ENCODE measurements around the gene AMY2B. TPM values are rescaled to one million over a fixed set of nuclear protein-coding genes. Genes with fewer than 3 reads are reported as not detected.
"Not testable (repeated sequence)": the region's sequence is repeated elsewhere in the genome, so short reads cannot be mapped to it uniquely, and the experiment has no call there.

Gene AMY2B
- total RNA-seq, 2 donors from 2014 or later = 29.3 to 39.4 TPM

GRCh38 chr1:103563056-103563455 is 8.3 kb upstream of the AMY2B start:
- DNase-seq (no peak), ATAC-seq (no peak)
- Mint-ChIP-seq H3K36me3 (ENCODE audit: low read depth) (peaks cover 5% of the 10 kb centered on the region), H3K4me3 (no peak overlapping the region), H3K4me1 (peaks cover 3% of the 10 kb centered on the region), H3K27me3 (no peaks in the 10 kb centered on the region), H3K27ac (no peak overlapping the region)
- no peaks in the 10 kb centered on the region for H3K9me3 ChIP-seq (ENCODE audit: control insufficient read depth, low read length, poor library complexity, severe bottlenecking)

- Mint-ChIP-seq H3K36me3 (ENCODE audit: low read depth) (peaks cover 7% of the 10 kb centered on the region), H3K4me1 (no peaks in the 10 kb centered on the region), H3K4me3 (no peak overlapping the region), H3K27me3 (no peaks in the 10 kb centered on the region), H3K27ac (no peak overlapping the region)
- no peak for ATAC-seq
- DNase-seq = no peak
- no peaks in the 10 kb centered on the region for H3K9me3 ChIP-seq (ENCODE audit: control insufficient read depth, low read length, poor library complexity, severe bottlenecking)
Measured at GRCh38 chr1:103569493-103569892, 1.9 kb upstream of the AMY2B start.

DNA sequence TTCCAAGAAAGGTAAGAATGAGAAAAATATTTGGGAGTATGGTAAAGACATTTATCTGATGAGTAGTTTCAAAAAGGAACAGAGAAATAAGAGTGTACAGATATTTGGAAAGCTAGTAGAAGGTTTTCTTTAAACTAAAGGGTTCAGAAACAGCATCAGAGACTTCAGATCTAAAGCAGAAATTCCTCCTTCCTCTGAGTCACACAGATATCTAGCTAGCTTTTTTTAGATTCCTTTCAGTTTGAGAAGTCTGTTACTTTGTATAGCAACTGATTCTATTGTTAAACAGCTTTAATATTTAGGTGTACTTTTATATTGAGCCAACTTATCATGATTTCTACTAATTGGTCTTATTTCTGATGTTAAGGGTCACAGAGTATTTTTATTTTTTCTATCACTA is 4.7 kb downstream of the AMY2B start:
- no peak overlapping the region for H3K27ac Mint-ChIP-seq
- H3K36me3 Mint-ChIP-seq (ENCODE audit: low read depth) = peaks cover 5% of the 10 kb centered on the region
- H3K9me3 ChIP-seq (ENCODE audit: control insufficient read depth, low read length, poor library complexity, severe bottlenecking) = no peaks in the 10 kb centered on the region
- DNase-seq (no peak), ATAC-seq (no peak)
- H3K4me1 Mint-ChIP-seq = no peaks in the 10 kb centered on the region
- H3K27me3 Mint-ChIP-seq = no peaks in the 10 kb centered on the region
- no peak overlapping the region for H3K4me3 Mint-ChIP-seq

DNA sequence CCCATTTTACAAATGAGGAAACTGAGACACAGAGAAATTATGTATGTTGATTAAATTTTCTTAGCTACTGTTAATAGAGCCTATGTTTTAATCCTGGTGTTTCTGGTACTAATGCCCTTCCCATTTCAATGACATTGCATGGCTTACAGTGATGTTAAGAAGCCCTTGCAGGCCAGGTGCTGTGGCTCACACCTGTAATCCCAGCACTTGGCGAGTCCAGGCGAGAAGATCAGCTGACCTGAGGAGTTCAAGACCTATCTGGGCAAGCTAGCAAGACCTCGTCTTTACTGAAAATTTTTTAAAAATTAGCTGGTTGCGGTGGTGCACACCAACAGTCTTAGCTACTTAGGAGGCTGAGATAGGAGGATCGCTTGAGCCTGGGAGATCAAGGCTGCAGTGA is 5.4 kb downstream of the AMY2B start:
- not testable (repeated sequence) for ATAC-seq; H3K4me3 Mint-ChIP-seq; H3K27ac Mint-ChIP-seq; H3K36me3 Mint-ChIP-seq (ENCODE audit: low read depth); H3K4me1 Mint-ChIP-seq; H3K27me3 Mint-ChIP-seq; DNase-seq; H3K9me3 ChIP-seq (ENCODE audit: control insufficient read depth, low read length, poor library complexity, severe bottlenecking)

- no peaks in the 10 kb centered on the region for H3K4me1 Mint-ChIP-seq
- ATAC-seq = no peak
- H3K9me3 ChIP-seq (ENCODE audit: control insufficient read depth, low read length, poor library complexity, severe bottlenecking) = no peaks in the 10 kb centered on the region
- no peak for DNase-seq
- H3K4me3 Mint-ChIP-seq = no peak overlapping the region
- H3K27me3 Mint-ChIP-seq = no peaks in the 10 kb centered on the region
- H3K27ac Mint-ChIP-seq = no peak overlapping the region
- H3K36me3 Mint-ChIP-seq (ENCODE audit: low read depth) = peaks cover 2% of the 10 kb centered on the region
Measured at GRCh38 chr1:103582464-103582863, 11.1 kb downstream of the AMY2B start.

DNA sequence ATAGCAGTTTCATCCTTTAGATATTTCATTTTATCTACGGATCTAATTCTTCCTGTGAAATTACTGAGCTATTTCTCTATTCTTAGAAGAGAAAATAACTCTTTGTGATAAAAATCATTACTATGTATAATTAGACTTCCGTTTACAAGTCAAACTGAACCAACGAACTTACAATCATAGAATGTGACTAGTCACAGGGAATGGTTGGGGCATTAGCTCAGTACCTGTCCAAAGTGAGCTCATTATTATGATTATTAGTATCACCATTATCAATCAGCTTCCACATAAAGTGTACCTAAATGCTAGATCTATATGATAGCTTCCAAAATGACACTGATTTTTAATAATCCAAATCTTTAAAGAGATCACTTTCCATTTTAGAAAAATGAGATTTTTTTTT is 12.5 kb downstream of the AMY2B start:
- Mint-ChIP-seq H3K4me1 (no peaks in the 10 kb centered on the region), H3K36me3 (ENCODE audit: low read depth) (peaks cover 2% of the 10 kb centered on the region), H3K27me3 (no peaks in the 10 kb centered on the region), H3K27ac (no peak overlapping the region), H3K4me3 (no peak overlapping the region)
- ATAC-seq (no peak), DNase-seq (no peak)
- H3K9me3 ChIP-seq (ENCODE audit: control insufficient read depth, low read length, poor library complexity, severe bottlenecking) = peaks cover under 1% of the 10 kb centered on the region

GRCh38 chr1:103584537-103584936 is 13.1 kb downstream of the AMY2B start:
- Mint-ChIP-seq H3K4me3 (no peak overlapping the region), H3K36me3 (ENCODE audit: low read depth) (no peaks in the 10 kb centered on the region), H3K27ac (no peak overlapping the region), H3K27me3 (no peaks in the 10 kb centered on the region), H3K4me1 (no peaks in the 10 kb centered on the region)
- DNase-seq (no peak), ATAC-seq (no peak)
- peaks cover 4% of the 10 kb centered on the region for H3K9me3 ChIP-seq (ENCODE audit: control insufficient read depth, low read length, poor library complexity, severe bottlenecking)

DNA sequence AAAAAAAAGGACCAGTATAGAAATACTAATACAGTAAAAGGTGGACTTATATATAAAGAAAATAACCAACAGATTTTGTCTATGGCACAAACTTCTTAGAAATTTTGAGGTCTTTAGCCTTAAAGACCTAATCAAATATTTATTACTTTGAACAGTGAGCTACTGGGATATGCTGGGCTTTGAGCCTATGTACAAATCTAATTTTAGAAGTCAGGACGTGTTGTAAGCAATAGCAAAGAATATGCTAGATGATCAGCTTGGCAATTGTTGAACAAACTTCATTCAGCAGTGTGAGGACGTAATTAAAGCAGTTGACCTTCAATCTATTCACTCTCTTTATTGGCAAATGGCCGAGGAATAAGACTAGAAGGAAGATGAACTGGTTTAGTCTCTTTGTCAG is 31.4 kb downstream of the AMY2B start:
- H3K4me1 Mint-ChIP-seq; H3K4me3 Mint-ChIP-seq; ATAC-seq; H3K27ac Mint-ChIP-seq; H3K36me3 Mint-ChIP-seq (ENCODE audit: low read depth); DNase-seq; H3K27me3 Mint-ChIP-seq; H3K9me3 ChIP-seq (ENCODE audit: control insufficient read depth, low read length, poor library complexity, severe bottlenecking): not testable (repeated sequence)

- Mint-ChIP-seq H3K4me1 (no peaks in the 10 kb centered on the region), H3K27me3 (no peaks in the 10 kb centered on the region), H3K36me3 (ENCODE audit: low read depth) (no peaks in the 10 kb centered on the region), H3K27ac (no peak overlapping the region), H3K4me3 (no peak overlapping the region)
- ATAC-seq (no peak), DNase-seq (no peak)
- no peaks in the 10 kb centered on the region for H3K9me3 ChIP-seq (ENCODE audit: control insufficient read depth, low read length, poor library complexity, severe bottlenecking)
Measured at GRCh38 chr1:103616362-103616761, 45.0 kb downstream of the AMY2B start.

GRCh38 chr1:103616994-103617477 is 45.6 kb downstream of the AMY2B start, which contains the start of gene AMY2A:
Gene AMY2A, plus strand, starts transcription at chr1:103617427. Its CDS starts 14 bp downstream, at chr1:103617441.
- H3K9me3 ChIP-seq (ENCODE audit: control insufficient read depth, low read length, poor library complexity, severe bottlenecking); H3K27ac Mint-ChIP-seq; ATAC-seq; H3K27me3 Mint-ChIP-seq; H3K36me3 Mint-ChIP-seq (ENCODE audit: low read depth); DNase-seq; H3K4me3 Mint-ChIP-seq; H3K4me1 Mint-ChIP-seq: not testable (repeated sequence)

DNA sequence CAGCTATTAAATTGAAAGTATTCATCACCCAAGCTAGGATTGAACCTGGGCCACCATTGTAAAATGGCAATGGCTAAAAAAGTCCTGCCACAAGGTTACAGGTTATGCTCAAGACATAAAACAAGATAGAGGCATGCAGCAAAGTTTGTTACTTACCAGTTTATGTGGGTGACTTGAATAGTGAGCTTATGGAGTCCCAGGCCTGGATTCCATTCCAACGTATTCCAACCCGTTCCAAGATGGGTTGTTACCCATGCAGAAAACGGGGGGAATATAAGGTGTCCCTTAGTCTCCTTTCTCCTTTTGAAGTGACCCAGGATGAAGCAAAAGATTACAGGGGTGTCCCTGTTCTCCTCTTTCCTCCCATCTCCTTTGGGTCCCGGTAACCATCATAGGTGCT is 56.0 kb downstream of the AMY2B start:
- H3K4me3 Mint-ChIP-seq; H3K27ac Mint-ChIP-seq; DNase-seq; H3K27me3 Mint-ChIP-seq; H3K9me3 ChIP-seq (ENCODE audit: control insufficient read depth, low read length, poor library complexity, severe bottlenecking); ATAC-seq; H3K4me1 Mint-ChIP-seq; H3K36me3 Mint-ChIP-seq (ENCODE audit: low read depth): not testable (repeated sequence)

Other genes starting within 250 kb of the AMY2B start
- gene RNPC3, start 45.9 kb upstream of the AMY2B start, total RNA-seq = 10 to 100 TPM; 43.2 to 53.9 TPM
- gene AMY2A, start 45.8 kb downstream of the AMY2B start, total RNA-seq = not detected
- gene AMY1A, start 84.2 kb downstream of the AMY2B start, total RNA-seq = not detected
- not detected for gene AMY1B, start 124.6 kb downstream of the AMY2B start, total RNA-seq
- not detected for gene AMY1C, start 178.3 kb downstream of the AMY2B start, total RNA-seq